Epidermal melanocyte (primary cell): Measurements from ENCODE around the gene TOP3B.

Experiments
- DNase-seq: peaks from one replicate; pipeline ENCODE4 v3.0.0; 2011; ENCODE audit warnings: low spot score; ENCODE audit not compliant: insufficient read length

The TOP3B gene

DNA sequence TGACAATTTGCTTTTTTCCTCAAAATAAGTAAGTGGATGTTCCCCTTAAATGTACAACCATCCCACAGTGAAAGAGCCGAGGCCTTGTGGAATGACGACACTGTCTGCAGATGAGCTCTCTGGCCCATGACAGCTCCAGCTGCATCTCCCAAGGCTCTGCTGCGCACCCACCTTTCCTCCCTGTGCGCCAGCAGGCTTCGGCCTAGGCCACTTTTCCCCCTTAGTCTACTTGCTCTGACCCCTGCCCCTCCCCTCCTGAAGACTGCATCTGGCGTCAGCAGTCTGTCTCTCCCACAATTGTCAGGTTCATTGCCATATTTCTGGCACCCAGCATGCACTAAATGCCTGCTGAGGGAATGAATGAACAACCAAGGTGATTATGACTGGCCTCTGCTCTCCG, 2.0 kb downstream of the TOP3B start:
- DNase-seq = no peak

DNA sequence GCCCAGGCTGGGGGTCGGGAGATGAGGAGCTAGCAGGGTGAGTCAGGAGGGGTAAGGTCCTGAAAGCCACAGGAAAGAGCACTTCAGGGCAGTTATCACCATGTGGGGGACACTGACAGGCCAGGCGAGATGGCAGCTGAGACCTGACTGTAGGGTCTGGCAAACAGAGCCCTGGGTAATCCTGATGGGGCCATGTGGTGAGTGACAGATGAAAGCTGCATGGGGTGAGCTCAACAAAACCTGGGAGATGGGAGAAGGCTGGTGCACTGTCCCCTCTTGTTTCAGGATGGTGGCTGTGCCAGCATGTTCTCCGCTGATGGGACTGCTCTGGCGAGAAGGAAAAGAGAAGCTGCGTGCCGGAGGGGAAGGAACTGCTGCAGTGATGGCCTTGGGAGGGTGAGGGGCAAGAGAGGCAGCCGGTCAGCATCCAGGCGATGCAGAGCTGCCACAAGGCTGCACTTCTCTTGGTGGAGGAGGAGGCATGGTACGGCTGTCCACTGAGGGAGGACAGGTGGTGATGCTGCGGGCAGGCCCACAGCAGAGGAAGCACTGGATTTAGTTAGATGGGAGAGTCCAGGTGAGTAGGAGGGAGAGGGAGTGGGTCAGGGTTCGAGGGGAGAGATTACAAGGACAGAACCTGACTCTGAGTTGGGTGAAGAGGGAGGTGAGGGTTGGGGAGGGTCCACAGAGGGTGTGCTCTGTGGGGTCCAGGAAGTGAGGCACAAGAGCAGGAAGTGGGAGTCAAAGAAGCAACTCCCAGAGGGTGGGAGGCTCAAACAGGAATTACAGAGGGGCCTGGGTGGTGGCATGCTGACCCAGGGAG, 3.8 kb downstream of the TOP3B start:
- no peak for DNase-seq

DNA sequence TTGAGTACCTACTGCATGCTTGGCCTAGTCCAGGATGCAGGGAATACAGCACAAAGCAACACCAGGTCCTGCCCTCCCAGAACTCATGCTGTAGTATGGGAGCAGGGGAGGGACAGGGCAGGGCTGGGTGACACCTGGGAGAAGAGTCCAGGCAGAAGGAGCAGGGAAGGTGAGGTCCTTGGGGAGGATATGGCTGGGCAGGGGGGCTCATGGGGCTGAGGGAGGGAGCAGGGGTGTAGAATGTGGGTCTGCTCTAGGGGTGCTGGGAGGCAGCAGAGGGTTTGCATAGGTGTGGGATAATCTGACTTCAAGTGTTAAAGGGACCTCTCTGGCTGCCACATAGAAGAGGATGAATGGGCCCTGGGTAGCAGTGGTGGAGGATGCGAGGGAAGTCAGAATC, 4.8 kb downstream of the TOP3B start:
- DNase-seq = no peak

DNA sequence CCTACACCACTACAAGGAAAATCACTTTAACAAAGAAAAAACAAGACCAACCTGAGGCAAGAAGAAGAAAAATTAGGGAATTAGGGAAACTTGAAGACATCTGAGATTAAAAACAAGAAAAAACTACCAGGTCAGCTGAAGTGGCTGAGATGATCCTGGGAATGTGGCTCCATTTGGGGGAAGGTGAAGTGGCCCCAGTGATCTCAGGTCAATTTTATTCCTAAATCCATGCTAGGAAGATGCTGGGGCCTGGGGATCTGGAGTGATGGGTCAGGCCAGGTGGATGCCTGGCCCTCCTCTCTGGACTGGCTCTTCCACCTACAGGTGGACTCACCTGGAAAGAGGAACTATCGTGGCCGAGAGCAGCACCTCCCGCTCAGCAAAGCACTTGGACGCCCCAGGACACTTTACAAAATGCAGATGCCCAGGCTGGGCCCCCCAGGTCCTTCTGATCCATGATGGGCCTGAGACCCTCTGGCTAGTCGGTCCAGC, 6.7 kb downstream of the TOP3B start:
- no peak for DNase-seq

DNA sequence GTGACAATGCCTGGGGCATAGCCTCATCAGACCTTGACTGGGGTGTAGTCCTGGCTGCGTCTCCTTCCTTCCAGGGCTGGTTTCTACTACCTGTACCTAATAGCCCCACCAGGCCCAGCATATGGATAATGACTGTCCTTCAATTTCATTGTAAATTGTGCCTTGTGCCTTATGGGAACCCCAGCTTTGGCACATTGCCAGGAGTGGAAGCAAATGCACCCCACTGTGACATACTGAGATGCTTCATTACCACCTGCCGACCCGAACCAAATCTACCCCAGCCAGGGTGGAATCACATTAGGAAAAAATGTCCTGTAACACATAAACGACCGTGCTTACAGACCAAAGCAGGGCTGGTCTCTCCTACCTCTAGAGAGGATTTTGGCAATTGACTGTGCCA, 7.3 kb downstream of the TOP3B start:
- no peak for DNase-seq

DNA sequence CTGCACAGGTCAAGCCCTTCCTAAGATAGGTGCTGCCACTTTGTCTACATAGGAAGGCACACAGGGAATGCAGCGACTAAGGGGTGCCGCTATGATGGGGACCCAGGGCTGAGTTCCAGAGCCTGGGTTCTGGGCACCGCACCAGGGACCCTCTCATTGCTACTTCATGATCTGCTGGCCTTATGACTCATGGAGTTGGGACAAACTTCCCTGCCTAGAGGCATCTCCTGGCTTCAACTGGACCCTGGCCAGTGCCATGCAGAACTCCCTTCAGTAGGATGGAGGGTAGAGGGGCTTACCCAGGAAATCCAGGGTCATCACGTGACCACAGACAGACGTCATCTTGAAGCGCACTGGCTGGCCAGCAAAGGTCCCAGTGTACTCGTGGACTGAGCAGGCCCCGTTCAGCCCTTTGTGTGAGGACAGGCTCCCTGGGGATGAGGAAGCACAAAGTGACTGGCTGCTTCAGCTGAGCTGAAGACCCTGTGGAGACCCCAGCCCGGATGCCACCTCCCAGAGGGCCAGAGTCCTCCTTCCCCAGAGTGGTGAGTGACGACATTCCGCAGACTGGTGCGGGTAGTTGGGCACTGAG, 8.4 kb downstream of the TOP3B start:
- no peak for DNase-seq

DNA sequence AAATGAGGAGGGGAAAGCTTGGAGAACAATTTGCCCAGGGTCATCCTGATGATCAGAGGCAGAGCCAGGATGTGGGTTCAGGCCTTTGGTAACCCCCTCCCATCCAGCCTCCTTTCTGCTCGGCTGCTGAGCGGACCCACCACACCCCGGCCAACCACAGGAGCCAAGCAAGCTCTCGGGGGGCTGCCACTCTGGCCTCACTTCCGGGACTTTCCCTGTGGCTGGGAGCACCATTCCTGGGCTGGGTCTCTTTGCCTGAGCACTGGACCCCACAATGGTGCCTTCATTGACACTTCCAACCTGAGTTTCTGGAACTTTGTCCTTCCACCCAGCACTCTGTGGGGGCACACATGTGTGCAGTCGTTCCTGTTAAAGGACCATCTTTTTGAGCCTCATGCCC, 9.8 kb downstream of the TOP3B start:
- no peak for DNase-seq

DNA sequence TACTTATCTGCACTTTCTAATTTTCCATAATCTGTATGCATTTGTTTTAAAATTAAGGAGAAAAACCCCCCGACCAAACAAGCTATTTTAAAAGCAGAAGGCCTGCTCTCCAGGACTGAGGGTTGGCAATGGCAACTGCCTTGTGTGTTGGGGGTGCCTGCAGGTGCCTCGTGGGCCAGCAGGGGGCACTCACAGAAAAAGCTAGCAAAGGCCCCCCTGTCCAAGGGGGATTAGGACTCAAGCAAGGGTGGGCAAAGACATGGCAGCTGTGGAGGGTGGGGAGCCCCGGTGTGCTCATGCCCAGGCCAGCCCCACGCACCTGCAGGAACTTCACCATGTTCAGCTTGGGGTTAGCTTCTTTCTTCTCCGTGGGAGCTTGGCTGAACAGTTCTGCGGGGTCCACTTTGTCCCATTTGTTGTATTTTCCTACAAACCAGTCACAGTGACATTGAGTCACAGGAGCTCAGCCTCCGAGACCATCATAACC, 10.3 kb downstream of the TOP3B start:
- peak; percentile 67 for DNase-seq

DNA sequence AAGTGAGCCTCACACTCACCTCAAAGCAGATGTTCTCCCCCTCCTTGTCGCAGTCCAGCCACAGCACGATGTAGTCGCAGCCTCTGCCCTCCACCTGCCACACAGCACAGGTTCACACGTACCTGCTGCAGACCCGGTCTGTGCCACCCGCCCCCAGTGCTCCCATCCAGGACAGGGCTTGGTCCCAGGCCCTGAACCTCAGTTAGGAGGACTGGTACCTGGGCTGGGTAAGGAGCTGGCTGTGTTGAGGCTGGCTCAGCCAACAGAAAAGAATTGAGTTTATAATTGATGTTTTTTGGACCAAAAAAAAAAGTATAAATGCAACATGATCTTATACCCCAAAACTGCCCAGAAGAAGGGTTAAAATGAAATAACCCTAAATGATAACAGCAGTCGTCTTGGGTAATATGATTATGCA, 10.7 kb downstream of the TOP3B start:
- DNase-seq = no peak

DNA sequence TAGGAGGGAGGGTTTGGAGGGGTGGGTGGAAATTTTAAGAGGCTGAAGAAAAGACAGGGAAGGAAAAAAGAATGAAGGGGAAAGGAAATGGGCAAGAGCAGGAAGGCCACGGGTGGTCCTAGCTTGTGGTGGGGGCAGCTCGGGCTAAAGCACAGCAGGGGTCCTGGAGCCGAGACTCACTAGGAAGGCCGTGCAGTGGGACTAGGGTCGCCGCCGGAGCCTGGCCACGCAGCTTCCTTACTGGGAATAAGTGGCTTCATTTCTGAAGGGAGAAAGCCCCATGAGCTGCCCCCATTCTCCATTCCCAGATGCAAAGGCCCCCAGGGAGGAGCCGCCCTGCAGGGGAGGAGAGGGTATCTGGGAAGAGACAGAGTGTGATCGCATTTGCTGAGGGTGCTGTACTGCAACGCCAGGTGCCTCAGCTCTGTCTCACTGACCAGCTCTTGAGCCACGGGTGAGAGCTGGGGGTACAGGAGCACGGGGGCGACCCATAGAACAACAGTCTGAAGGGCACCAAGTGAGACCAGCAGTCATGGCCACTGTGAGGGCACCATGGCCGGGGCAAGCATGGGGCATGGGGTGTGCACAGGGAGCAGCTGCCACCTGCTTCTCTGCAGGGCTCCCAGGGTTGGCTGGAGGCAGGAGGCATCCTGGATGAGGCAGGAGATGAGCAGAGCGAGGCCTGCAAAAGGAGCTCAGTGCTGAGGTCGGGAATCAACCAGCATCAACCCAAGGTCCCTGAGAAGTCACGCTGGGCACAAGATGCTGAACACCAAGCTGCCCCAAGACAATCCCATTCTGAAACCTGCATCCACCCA, 11.6 kb downstream of the TOP3B start:
- no peak for DNase-seq

DNA sequence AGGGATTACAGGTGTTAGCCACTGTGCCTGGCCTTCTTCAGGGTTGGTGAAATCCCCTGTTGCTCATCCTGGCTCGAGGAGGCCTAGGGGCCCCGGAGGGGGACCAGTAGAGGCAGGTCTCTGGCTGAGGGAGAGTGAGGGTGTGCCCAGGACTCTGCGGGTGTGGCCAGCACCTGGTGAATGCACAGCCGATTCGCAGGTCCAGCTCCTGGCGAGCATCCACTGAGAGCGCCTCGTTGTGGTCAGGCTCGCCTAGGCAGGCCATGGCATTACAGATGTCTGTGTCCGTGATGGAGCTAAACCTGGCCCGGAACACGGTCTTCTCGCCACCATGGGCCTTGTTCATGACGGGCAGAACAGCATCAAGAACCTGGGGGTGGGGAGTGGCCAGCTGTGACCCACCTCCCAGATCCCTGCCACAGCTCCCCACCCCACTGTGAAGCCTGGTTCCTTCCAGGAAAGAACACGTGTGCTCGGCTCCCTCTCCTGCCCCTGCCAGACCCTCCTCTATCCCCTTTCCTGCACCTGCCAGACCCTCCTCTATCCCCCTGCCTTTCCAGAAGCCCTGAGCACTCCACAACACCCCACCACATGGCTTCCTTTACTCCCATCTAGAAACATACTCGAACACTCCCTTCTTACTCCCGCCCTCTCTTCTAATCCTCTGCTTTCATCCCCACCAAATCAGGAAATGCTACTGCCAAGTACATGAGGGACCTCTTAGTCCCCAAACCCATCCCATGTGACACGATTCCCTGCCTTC, 12.4 kb downstream of the TOP3B start:
- DNase-seq = no peak

DNA sequence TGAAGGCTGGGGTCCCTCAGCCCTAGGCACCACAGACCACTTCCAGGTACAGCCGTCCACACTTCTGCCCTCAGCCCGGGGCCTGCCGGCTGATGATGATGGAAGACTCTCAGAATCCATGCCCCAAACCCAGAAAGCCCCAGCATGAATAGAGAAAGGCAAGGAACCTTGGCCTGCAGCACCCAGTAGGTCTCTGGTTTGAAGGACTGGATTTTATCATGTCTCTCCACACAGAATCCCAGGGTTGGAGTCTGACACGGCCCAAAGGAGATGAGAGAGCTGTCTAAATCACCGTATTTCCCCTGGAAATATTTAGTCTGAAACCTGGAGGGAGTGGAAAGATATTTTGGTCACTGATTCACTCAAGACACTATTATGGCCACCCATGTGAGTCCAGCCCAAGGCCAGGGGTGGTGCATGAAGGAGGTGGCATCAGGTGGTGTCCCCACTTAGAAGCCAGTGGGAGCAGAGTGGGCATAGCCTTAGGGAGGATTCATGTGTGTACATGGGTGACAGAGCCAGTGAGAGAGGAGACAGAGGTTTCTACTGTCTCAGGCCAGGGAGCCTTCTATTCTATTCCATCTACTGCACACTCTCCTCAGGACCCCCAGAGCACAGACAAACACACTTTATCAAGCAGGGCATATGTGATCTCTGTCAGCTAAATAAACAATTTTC, 14.0 kb downstream of the TOP3B start:
- DNase-seq = no peak

DNA sequence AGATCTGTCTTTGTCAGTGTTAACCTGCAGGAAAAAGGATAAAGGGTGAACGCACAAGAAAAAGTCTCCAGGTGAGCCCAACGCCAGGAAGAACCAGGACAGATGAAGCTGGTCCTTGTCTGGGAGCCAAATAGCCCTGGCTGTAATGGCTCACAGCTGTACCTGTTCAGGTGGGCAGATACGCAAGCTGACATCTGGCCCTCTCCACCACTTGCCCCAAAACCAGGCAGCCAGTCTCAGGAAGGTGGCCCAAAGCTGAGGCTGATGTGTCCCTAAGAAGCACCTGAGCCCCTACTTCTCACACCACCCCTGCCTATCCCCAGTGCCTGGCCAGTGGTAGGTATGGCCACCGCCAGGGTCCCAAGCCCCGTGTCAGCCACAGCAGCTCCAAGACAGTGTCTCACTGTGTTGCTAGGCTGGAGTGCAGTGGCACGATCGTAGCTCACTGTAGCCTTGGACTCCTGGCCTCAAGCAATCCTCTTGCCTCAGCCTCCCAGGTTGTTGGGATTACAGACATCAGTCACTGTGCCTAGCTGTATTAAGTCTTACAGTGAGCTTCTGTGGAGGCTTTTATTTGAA, 14.8 kb downstream of the TOP3B start:
- no peak for DNase-seq

DNA sequence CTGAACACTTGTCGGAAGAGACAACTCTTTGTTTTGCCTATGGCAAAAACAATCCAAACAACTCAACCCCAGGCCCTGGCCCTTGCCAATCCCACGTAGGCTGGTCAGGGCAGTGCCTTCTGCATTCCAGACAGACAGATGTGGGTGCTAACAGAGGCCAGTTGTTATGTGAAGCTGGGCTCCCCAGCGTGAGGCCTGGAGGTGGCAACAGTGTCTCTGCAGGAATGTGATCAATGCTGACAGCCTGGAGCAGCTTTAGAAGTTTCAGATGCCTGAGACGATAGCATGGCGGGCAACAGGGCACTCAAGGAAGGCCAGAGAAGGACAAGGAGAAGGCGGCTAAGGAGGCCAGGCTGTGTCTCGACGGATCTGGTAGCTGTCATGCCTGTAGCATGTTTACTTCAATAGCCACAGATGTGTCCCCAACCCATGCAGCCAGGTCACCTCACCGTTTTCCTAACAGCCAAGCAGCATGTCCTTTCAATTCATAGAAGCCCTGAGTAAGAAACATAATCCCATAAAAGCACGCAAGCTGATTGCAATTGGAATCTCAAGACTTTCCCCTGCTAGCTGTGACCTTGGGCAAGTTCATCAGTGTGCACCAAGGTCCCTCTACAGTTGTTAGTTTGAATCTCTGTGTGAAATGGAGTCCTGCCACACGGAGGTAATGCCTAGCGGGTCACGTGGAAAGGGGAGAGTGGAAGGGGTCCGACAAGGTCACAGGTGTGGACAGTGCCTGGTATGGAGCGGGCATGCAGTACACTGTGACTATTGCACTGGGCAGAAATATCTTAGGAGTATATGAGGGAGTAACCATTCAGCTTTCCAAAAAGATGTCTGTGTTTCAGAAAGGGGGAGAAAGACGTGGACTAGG, 15.7 kb downstream of the TOP3B start:
- no peak for DNase-seq

DNA sequence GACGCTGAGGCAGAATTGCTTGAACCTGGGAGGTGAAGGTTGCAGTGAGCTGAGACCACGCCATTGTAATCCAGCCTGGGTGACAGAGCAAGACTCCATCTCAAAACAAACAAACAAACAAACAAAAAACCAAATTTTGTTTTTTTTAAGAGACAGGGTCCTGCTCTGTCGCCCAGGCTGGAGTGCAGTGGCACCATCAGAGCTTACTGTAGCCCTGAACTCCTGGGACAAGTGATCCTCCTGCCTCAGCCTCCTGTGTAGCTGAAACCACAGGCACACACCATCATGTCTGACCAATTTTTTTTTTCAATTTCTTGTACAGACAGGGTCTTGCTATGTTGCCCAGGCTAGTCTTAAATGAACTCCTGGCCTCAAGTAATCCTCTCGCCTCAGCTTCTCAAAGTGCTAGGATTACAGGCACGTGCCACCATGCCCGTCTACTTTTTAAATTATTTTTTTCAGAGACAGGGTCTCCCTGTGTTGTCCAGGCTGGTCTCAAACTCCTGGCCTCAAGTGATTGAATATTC, 16.8 kb downstream of the TOP3B start:
- DNase-seq = no peak

DNA sequence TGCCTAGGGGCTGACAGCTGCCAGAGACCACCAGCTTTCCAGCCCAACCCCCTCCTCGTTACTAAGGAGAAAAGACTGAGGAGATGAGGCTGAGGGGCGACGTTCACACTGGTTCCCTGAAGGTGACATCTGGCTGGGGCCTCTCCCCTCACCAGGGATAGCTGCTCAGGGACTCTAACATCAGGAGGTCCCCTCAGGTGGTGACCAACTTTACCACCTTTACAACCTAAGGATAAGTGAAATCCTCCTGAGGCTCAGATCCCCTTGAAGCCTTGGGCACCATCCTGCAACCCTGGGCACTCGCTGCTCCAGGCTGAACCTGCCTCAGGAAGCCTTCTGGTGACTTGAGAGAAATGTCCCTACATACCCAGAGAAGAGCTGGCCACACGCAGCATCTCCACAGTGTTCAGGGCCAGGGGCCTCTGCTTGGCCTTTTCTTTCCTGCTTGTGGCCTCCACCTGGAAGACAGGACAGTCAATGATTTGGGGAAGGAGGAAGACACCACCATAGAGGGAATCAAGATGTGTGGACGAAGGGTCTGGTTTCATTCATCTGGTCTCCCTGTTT, 17.6 kb downstream of the TOP3B start:
- no peak for DNase-seq

DNA sequence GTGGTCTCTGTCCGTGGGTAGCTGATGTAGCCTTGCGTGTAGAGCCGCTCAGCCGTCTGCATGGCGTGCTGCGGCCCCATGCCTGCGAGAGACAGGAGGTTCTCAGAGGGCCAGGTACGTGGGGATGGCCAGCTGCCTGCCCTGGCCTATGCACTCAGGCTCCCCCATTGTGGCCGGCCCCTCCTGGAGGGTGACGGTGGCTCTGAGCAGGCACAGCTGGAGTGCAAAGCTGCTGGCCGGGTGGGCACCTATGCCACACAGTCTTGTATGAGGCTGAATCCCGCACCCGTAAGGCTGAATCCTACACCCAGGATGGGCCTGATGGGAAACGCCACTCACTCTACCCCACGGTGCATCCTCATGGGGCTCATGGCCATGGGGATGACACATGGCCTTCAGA, 18.4 kb downstream of the TOP3B start:
- DNase-seq = no peak

DNA sequence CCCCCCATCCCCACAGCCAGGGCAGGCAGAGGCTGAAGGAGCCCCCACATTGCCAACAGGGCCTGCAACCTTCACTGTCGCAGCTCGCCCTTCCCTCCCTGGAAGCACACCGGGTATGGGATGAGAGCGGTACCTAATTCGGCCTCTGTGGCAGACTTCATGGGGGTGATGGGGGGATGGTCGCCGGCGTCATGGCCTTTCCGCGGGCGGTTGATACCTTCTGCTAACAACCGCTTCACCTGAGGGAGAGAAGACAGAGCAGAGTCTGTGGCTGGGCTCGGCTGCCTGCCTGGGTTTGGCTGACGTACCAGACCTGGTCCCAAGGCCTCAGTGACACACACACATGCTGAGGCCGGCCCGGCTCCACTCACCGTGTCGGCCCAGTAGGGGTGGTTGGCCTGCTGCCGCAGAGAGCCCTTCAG, 18.8 kb downstream of the TOP3B start:
- DNase-seq = no peak

DNA sequence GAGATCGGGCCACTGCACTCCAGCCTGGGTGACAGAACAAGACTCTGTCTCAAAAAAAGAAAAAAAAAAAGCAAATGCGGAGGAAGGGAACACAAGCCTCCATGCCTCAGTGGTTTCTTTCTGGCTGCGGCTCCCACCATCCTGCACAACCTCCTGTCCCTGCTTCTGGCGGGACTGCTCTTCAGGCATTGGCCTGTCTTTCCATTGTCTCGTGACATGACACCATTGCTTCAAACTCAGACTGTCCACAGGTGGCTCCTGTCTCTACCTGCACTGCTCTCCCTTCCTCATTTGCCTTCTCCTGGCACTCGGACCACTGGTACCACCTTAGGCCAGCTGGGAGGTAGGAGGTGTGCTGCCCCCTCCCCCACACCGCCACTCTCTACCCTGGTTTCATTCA, 19.3 kb downstream of the TOP3B start:
- DNase-seq = no peak
